GM12875 (cell line): ENCODE results near the gene GCNT3.

Experiments used
- H3K4me3 ChIP-seq: one replicate; pipeline ENCODE4 v1.5.1; 2011; ENCODE audit warnings: low read depth, low read length, control low read depth
- CTCF ChIP-seq: IDR thresholded peaks from 2 replicates; pipeline ENCODE4 v1.5.1; 2011; ENCODE audit warnings: low read depth, mild to moderate bottlenecking, control low read depth, inconsistent platforms, low read length, moderate library complexity, borderline replicate concordance; ENCODE audit not compliant: insufficient read depth

Gene GCNT3

GRCh38 chr15:59611276-59612260 is at the start of gene GCNT3:
GCNT3 (plus strand) TSS chr15:59611783; CDS start chr15:59618239, 6,456 bp downstream.
- TF ChIP-seq CTCF, result no peak
- H3K4me3 ChIP-seq, result no peak within 1 kb of the TSS

- no peak for TF ChIP-seq CTCF
- no peak overlapping the region for H3K4me3 ChIP-seq
Observed at GRCh38 chr15:59562448-59563186, 49.0 kb upstream of the GCNT3 start.

- TF ChIP-seq CTCF, result no peak
- H3K4me3 ChIP-seq, result no peak overlapping the region
Observed at GRCh38 chr15:59565299-59565698, 46.3 kb upstream of the GCNT3 start.

GRCh38 chr15:59567324-59567723 is 44.3 kb upstream of the GCNT3 start:
- no peak overlapping the region for H3K4me3 ChIP-seq
- no peak for TF ChIP-seq CTCF

GRCh38 chr15:59569477-59569876 is 42.1 kb upstream of the GCNT3 start:
- no peak overlapping the region for H3K4me3 ChIP-seq
- TF ChIP-seq CTCF, result no peak

GRCh38 chr15:59570315-59570714 is 41.3 kb upstream of the GCNT3 start:
- no peak overlapping the region for H3K4me3 ChIP-seq
- TF ChIP-seq CTCF, result no peak
